Colonic mucosa (tissue), 4 donors: ENCODE results near the gene PIPOX. TPM values are rescaled to one million over a fixed set of nuclear protein-coding genes. Genes with fewer than 3 reads are reported as not detected.
A peak's percentile ranks its signal among the peaks of the same experiment; 100 is the strongest.

Experiments
- DNase-seq: peaks from one replicate; pipeline ENCODE4 v3.0.0-alpha.2; 2020
- H3K27ac ChIP-seq: fragments of 200-600 bp; one replicate; pipeline ENCODE4 v1.8.0; 2021
- H3K27me3 ChIP-seq: fragments of 200-600 bp; one replicate; pipeline ENCODE4 v1.8.0; 2021
- H3K36me3 ChIP-seq: fragments of 200-600 bp; one replicate; pipeline ENCODE4 v1.8.0; 2021
- H3K4me1 ChIP-seq: fragments of 200-600 bp; one replicate; pipeline ENCODE4 v1.8.0; 2021; ENCODE audit warnings: mild to moderate bottlenecking
- H3K4me3 ChIP-seq: fragments of 200-600 bp; one replicate; pipeline ENCODE4 v1.8.0; 2021
- H3K9ac ChIP-seq, 2 donors: one replicate each; pipeline ENCODE4 v1.7.0; 2013; ENCODE audit warnings: control low read depth in 2 of 2, low read depth in 2 of 2, low read length in 2 of 2
- H3K9me3 ChIP-seq: fragments of 200-600 bp; one replicate; pipeline ENCODE4 v1.8.0; 2021
- CTCF ChIP-seq: fragments of 200-600 bp; IDR thresholded peaks from one replicate; pipeline ENCODE4 v1.8.0; 2022; ENCODE audit warnings: antibody characterized with exemption, mild to moderate bottlenecking
- intact Hi-C: fragments of 100-400 bp; cut with DNase I; formaldehyde crosslinking; loops from one replicate; pipeline ENCODE4 v1.14.1; 2022
- total RNA-seq, 2 donors: library from RNA; stranded (reverse); fragmentation: NEBNext Ultra II Directional in 1 of 2; extraction: Animal tissue kit (Norgen Biotek cat#: 25700) in 1 of 2; gene quantifications; one replicate each; pipeline ENCODE4 v1.2.1, GENCODE V29; 2021
- donor health status: healthy.
- donor health status: DM: no; HTN: no; CAD: no.
- donor health status: DM: no; HTN: no; CAD: no.

PIPOX gene, protein sequence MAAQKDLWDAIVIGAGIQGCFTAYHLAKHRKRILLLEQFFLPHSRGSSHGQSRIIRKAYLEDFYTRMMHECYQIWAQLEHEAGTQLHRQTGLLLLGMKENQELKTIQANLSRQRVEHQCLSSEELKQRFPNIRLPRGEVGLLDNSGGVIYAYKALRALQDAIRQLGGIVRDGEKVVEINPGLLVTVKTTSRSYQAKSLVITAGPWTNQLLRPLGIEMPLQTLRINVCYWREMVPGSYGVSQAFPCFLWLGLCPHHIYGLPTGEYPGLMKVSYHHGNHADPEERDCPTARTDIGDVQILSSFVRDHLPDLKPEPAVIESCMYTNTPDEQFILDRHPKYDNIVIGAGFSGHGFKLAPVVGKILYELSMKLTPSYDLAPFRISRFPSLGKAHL
- 1 to 10 TPM in 1 of 2 donors, under 1 TPM in 1; 0.90 to 1.4 TPM for total RNA-seq

GRCh38 chr17:29042679-29043538, at the start of gene PIPOX:
Gene PIPOX (plus strand): TSS chr17:29043141. CDS start chr17:29043226, 85 bp downstream.
- no peak for DNase-seq
- peak within 1 kb of the TSS; percentile 33 for H3K27ac ChIP-seq
- no peak for TF ChIP-seq CTCF
- no peaks in the 10 kb centered on the region for H3K4me1 ChIP-seq
- H3K27me3 ChIP-seq: no peaks in the 10 kb centered on the region
- no peak within 1 kb of the TSS for H3K4me3 ChIP-seq
- H3K9me3 ChIP-seq: no peaks in the 10 kb centered on the region
- intact Hi-C loops: no loop called here
- no peak within 1 kb of the TSS for H3K9ac ChIP-seq
- no peaks in the 10 kb centered on the region for H3K36me3 ChIP-seq

GRCh38 chr17:28993645-28994426, 49.1 kb upstream of the PIPOX start:
- H3K27me3 ChIP-seq: no peaks in the 10 kb centered on the region
- no peak for DNase-seq
- intact Hi-C loops: no loop called here
- H3K4me1 ChIP-seq: no peaks in the 10 kb centered on the region
- no peak overlapping the region for H3K4me3 ChIP-seq
- H3K27ac ChIP-seq: no peak overlapping the region
- no peaks in the 10 kb centered on the region for H3K9me3 ChIP-seq
- H3K36me3 ChIP-seq: no peaks in the 10 kb centered on the region
- TF ChIP-seq CTCF: no peak
- H3K9ac ChIP-seq: peak overlapping the region in 1 of 2 donors; percentile 12

GRCh38 chr17:28996554-28997096, 46.3 kb upstream of the PIPOX start:
- Histone ChIP-seq H3K27ac (no peak overlapping the region), H3K27me3 (no peaks in the 10 kb centered on the region), H3K9me3 (no peaks in the 10 kb centered on the region), H3K4me1 (no peaks in the 10 kb centered on the region), H3K9ac (no peak overlapping the region), H3K4me3 (no peak overlapping the region), H3K36me3 (no peaks in the 10 kb centered on the region)
- no peak for DNase-seq
- intact Hi-C loops: no loop called here
- no peak for TF ChIP-seq CTCF

GRCh38 chr17:28997806-28998205, 45.1 kb upstream of the PIPOX start:
- Histone ChIP-seq H3K36me3 (no peaks in the 10 kb centered on the region), H3K27me3 (no peaks in the 10 kb centered on the region), H3K9ac (no peak overlapping the region), H3K27ac (no peak overlapping the region), H3K4me3 (no peak overlapping the region), H3K9me3 (no peaks in the 10 kb centered on the region), H3K4me1 (no peaks in the 10 kb centered on the region)
- intact Hi-C loops: no loop called here
- no peak for DNase-seq
- no peak for TF ChIP-seq CTCF

GRCh38 chr17:28999206-28999605, 43.7 kb upstream of the PIPOX start:
- no peak for DNase-seq
- H3K9me3 ChIP-seq: no peaks in the 10 kb centered on the region
- no peak overlapping the region for H3K9ac ChIP-seq
- H3K27ac ChIP-seq: no peak overlapping the region
- peaks cover 12% of the 10 kb centered on the region for H3K27me3 ChIP-seq
- no peaks in the 10 kb centered on the region for H3K4me1 ChIP-seq
- no peaks in the 10 kb centered on the region for H3K36me3 ChIP-seq
- TF ChIP-seq CTCF: no peak
- H3K4me3 ChIP-seq: no peak overlapping the region
- intact Hi-C loops: no loop called here
